ENCODE data around the gene TCAP. TPM values are rescaled to one million over a fixed set of nuclear protein-coding genes. Genes with fewer than 3 reads are reported as not detected.
A peak's percentile ranks its signal among the peaks of the same experiment; 100 is the strongest.

The TCAP gene
- total RNA-seq, 1 experiment from 2014 or later: 0.53 TPM

DNA sequence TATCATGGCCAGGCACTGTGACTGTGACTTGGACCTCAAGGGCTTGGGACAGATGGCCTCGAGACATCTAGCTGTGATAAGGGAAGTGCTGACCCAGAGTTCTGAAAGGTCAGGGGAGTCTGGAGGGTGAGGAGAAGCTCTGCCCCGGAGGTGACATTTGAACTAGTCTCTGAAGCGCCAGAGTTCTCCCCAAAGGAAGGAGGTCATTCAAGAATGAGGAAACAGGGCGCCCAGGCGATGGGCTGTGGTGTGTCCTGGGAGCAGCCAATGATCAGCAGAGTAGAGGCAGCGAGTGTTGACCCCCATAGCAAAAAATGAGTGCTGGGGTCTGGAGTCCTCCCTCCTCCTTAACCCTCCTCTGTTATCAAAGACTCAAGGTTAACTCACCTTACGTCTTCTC lies 23.3 kb upstream of the TCAP start:
- no peak for DNase-seq (ENCODE audit: low read depth, low spot score)
- in situ Hi-C loops (cut with HindIII; ENCODE audit: low pct_unique_long_range_greater_than_20kb, low sequenced_read_pairs): no loop called here

DNA sequence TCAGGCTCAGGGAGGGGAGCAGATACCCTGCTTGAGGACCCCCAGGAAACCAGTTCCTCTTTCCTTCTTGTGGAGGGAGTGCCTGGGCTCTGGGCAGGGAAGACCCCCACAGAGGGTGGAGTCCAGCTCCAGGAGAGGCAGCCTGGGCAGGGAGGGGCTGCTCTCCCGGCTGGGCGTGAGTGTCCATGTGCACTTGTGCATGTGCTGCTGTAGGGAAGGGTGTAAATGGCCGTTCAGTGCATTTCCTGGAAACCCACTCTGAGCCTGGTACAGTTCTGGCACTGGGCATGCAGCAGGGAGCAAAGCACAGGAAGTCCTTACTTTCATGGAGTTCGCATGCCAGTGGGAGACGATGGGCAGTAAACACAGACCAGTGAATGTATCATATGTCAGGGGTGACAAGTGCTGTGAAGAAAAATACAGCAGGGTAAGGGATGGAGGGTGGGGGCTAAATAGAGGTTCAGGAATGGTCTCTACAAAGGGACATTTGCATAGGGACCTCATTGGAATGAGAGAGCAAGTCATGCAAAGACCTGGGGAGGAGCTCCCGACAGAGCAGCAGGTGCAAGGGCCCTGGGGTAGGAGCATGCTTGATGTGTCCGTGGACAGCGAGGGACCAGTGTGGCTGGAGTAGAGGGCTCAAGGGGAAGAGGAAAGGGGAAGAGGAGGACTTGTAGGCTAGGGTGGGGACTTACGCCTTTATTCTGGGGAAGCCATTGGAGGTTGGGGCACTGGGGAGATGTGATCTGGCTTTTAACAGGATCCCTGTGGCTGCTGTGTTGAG lies 22.7 kb upstream of the TCAP start:
- in situ Hi-C loops (cut with HindIII; ENCODE audit: low pct_unique_long_range_greater_than_20kb, low sequenced_read_pairs): no loop called here

DNA sequence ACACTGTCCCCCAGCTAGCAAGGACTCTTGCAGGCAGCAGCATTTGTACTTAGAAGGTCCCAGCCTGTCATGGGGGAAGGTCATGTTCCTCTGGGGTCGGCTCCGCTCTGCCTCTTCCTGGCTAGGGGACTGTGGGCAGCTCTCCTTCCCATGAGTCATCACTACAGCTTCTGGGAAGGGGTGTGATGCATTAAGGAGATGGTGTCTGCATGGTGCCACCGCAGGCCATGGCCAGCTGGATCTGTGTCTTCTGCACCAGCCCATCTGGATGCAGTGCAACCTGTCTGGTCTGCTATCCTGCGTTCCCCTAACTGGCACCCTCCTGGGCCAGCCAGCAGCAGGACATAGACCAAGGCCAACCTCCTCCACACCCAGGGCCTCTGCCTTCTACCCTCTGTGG lies 21.9 kb upstream of the TCAP start:
- in situ Hi-C loops (cut with HindIII; ENCODE audit: low pct_unique_long_range_greater_than_20kb, low sequenced_read_pairs): no loop called here
- no peak for DNase-seq (ENCODE audit: low read depth, low spot score)

More for the DNA sequence above, 22.7 kb upstream of the TCAP start:
- no peak for DNase-seq (ENCODE audit: low read depth, low spot score)

DNA sequence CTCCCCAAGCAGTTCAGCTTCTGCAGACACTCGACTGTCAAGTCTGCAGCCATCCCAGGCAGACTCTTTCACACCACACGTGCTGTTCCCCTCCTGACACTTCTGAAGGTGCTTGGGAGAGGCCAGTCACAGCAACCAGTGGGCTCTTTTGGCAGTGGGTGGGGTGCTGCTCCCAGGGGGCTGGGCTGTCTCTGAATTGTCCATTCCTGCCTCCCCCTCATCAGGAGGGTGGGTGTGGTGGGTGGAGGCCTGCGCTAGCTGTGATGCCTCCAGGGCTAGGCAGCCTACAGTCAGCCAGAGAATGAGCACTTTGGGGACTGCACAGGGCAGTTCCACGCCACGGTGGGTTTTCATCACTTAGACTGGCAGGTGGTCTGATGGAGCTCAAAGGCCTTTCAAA lies 17.9 kb upstream of the TCAP start:
- no peak for DNase-seq (ENCODE audit: low read depth, low spot score)
- in situ Hi-C loops (cut with HindIII; ENCODE audit: low pct_unique_long_range_greater_than_20kb, low sequenced_read_pairs): no loop called here

DNA sequence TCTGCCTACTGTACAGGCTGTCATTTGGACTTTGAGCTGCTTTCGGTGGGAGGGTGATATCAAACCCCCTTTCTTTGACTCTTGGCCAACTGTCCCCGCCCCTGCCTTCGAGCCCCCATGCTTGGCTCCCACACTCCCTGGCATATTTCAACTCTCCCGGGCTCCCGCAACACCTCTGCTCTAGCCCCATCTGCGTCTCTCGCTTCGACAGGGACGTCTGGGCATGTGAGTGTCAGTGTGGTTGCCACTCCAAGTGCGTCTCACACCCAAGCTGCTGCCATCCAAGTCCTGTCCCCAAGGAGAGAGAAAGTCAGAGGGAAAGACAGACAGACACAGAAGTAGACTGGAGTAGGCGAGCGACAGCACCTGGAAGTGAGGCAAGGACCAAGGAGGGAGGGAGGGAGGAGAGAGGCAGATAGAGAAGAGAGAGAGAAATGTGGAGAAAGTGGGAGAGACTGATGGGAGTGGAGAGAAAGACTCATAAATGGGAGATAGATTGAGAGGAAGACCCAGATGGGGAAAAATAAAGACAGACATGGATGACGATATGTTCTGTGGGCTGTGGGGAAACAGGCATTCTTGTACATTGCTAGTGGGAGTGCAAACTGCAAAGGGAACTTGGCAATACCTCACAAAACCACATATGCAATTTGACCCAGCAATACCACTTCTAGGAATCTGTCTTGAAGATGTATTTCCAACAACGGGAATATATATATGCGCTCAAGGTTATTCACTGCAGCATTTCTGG lies 16.4 kb upstream of the TCAP start:
- in situ Hi-C loops (cut with HindIII; ENCODE audit: low pct_unique_long_range_greater_than_20kb, low sequenced_read_pairs): no loop called here
- no peak for DNase-seq (ENCODE audit: low read depth, low spot score)

DNA sequence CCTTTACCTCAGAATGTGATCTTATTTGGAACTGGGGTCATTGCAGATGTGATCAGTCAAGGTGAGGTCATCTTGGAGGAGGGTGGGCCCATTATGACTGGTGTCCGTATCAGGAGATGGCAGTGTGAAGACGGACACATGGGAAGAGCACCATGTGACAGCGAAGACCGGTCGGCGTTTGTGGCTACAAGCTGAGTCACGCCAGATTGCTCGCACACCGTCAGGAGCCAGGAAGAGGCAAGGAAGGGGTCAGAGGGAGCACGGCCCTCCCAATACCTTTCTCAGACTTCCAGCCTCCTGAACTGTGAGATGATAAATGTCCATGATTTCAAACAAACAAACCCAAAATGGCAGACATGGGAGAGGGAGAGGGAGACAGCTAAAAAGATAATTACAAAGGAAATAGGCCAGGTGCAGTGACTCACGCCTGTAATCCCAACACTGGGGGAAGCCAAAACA lies 15.0 kb upstream of the TCAP start:
- DNase-seq (ENCODE audit: low read depth, low spot score): no peak
- in situ Hi-C loops (cut with HindIII; ENCODE audit: low pct_unique_long_range_greater_than_20kb, low sequenced_read_pairs): no loop called here

DNA sequence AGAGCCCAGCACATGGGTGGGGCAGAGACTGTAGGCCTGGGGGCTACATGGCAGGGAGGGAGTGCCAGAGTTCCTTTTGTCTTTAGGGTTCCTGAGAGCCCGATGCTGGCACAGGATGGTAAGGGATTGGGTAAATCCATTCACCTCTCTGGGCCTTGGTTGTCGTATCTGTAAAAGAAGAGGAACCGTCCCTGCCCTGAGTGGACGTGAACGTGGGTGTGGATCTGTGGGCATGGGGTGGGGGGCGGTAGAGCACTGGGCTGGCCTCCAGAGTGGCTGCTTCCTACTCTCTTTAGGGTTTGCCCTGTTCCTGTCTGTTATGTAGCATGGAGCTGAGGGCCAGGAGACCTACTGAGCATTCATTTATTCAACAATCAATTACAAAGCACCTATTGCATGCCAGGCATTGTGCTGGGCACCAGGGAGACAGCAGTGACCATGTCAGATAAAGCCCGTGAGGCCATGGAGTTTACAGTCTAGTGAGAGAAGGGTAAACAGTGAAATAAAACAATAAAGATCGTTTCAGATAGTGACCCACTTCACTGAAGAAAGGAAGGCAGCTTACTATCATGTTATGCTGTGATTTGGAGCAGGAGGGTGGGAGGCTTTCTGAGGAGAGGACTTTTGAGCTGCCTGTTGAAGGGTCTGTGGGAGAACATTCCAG lies 13.1 kb upstream of the TCAP start:
- DNase-seq (ENCODE audit: low read depth, low spot score): no peak
- in situ Hi-C loops (cut with HindIII; ENCODE audit: low pct_unique_long_range_greater_than_20kb, low sequenced_read_pairs): no loop called here

DNA sequence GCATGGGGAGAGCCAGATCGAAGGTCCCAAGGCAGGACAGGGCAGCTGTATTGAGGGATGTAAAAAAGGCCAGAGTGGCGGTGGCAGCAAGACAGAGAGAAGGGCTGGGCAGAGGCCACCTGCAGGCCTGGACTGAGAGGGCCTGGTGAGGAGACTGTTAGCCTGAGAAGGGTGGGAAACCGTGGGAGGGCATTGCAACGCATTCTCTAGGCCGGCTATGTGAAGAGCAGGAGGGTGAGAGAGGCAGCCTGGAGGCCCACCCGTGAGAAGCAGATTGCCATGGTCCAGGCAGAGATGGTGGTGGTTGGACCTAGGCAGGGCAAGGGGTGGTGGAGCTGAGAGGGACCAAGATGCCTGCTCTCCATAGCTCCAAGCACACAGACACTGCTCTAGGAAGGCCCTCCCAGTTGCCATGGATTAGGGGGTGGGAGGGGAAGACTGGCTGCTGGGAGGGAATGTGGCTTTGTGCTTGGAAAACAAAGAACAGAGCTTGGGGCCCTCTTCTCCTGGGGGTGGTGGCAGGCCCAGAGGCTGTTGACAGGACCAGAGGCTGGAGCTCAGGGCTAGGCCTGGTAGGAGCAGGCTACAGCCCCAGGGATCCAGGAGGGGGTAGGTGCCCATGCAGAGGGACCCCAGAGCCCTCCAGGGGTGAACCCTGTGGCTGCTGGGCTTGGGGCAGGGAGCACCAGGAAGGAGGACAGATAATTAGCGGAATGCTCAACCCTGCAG lies 12.4 kb upstream of the TCAP start:
- in situ Hi-C loops (cut with HindIII; ENCODE audit: low pct_unique_long_range_greater_than_20kb, low sequenced_read_pairs): no loop called here
- no peak for DNase-seq (ENCODE audit: low read depth, low spot score)

DNA sequence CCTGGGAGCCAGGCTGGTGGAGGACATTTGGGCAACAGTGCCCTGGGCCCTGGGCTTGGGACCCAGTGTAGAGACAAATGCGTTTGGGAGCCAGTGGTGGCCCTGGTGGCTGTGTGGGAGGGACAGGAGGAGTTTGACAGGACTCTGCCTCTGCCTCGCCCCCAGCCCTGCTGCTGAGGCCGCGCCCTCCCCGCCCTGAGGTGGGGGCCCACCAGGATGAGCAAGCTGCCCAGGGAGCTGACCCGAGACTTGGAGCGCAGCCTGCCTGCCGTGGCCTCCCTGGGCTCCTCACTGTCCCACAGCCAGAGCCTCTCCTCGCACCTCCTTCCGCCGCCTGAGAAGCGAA lies 11.9 kb upstream of the TCAP start:
- in situ Hi-C loops (cut with HindIII; ENCODE audit: low pct_unique_long_range_greater_than_20kb, low sequenced_read_pairs): no loop called here
- DNase-seq (ENCODE audit: low read depth, low spot score): no peak

DNA sequence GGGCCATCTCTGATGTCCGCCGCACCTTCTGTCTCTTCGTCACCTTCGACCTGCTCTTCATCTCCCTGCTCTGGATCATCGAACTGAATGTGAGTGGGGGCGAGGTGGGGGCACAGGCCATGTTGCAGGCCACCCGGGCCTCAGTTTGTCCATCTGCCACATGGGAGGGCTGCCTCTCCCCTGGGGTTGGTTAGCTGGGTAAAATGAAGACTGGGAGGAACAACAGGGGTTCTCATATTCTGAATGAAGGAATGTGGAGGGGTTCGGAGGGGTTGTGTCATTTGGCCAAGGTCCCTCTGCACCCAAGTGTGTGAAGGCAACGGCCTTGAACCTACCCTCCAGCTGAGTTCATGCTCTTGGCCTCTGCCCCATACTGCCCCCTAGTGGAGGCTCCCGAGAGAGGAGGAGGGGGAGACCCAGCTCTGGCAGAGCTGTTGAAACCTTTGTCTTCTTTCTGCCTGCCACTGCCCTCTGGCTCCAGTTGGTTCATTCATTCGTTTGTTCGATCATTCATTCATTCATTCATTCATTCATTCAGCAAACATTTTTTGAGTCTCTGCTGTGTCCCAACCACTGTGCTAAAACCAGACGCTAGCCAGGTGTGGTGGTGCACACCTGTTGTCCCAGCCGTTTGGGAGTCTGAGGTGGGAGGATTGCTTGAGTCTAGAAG lies 11.4 kb upstream of the TCAP start:
- DNase-seq (ENCODE audit: low read depth, low spot score): peak; percentile 81

DNA sequence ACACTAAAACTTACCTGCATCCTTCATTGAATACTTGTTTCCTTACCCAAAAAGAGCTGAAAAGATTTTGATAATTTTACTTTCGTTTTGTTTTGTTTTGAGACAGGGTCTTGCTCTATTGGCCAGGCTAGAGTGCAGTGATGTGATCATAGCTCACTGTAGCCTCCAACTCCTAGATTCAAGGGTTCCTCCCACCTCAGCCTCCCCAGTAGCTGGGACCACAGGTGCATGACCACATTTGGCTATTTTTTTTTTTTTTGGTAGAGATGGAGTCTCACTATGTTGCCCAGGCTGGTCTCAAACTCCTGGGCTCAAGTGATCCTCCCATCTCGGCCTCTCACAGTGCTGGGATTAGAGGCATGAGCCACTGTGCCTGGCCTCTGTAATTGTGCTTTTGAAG lies 10.0 kb upstream of the TCAP start:
- DNase-seq (ENCODE audit: low read depth, low spot score): no peak
- in situ Hi-C loops (cut with HindIII; ENCODE audit: low pct_unique_long_range_greater_than_20kb, low sequenced_read_pairs): no loop called here

More for the DNA sequence above, 11.4 kb upstream of the TCAP start:
- in situ Hi-C loops (cut with HindIII; ENCODE audit: low pct_unique_long_range_greater_than_20kb, low sequenced_read_pairs): no loop called here

DNA sequence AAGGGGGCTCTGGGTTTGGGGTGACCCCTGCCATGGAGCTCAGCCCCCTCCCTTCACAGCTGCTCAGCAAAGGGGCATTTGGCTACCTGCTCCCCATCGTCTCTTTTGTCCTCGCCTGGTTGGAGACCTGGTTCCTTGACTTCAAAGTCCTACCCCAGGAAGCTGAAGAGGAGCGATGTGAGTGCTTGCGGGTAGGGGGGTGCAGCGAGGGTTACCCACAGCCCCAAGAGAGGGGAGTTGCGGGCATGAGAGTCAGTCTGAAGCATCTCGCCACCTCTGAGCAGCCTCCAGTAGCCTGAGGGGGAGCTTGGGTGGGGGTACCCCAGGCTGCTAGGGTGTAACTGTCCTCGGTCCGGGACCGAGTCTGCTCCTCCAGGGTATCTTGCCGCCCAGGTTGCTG lies 6.8 kb upstream of the TCAP start:
- no peak for DNase-seq (ENCODE audit: low read depth, low spot score)

DNA sequence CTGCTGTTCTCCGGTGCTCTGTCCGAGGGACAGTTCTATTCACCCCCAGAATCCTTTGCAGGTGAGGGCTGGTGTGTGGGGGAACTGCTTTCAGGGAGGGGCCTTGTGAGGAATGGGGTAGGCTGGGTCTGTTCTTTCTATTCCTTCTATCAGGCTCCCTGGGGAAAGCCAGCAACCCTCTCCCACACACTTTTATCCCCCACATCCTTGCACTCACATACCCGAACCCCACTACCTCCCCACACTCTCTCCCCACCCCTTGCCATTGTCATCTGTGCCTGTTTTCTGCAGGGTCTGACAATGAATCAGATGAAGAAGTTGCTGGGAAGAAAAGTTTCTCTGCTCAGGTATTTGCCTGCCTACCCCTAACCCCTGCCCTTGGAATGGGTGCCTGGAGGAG lies 6.4 kb upstream of the TCAP start:
- in situ Hi-C loops (cut with HindIII; ENCODE audit: low pct_unique_long_range_greater_than_20kb, low sequenced_read_pairs): no loop called here
- no peak for DNase-seq (ENCODE audit: low read depth, low spot score)

More for the DNA sequence above, 6.8 kb upstream of the TCAP start:
- in situ Hi-C loops (cut with HindIII; ENCODE audit: low pct_unique_long_range_greater_than_20kb, low sequenced_read_pairs): no loop called here

DNA sequence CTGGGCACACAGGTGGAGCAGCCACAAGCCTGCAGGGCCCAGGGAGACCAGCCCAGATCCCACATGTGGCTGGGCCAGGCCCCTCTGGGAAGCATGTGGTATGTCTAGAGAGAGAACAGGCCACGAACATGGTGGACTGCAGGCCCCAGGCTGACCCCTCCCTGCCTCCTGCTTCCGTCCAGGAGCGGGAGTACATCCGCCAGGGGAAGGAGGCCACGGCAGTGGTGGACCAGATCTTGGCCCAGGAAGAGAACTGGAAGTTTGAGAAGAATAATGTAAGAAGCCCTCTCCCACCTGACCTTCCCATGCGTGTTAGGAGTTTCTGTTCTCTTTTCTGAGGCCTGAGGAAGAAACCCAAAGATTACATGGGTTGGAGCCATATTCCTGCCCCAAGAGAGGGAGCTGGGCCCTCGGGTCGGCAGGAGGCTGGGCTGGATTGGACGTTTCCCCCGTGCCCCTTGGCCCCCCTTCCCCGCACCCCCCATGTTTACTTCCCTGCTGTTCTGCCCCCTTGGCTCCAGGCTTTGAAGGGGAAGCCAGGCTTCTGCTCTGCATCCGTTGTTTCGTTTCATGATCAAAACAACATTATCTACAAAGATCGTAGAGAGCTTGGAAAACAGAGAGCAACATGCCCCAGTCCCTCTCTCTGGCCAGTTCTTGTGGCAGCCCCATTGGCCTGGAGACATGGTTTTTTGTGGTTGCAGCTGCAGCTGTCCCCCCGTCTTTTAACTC lies 5.7 kb upstream of the TCAP start:
- in situ Hi-C loops (cut with HindIII; ENCODE audit: low pct_unique_long_range_greater_than_20kb, low sequenced_read_pairs): no loop called here
- DNase-seq (ENCODE audit: low read depth, low spot score): no peak

DNA sequence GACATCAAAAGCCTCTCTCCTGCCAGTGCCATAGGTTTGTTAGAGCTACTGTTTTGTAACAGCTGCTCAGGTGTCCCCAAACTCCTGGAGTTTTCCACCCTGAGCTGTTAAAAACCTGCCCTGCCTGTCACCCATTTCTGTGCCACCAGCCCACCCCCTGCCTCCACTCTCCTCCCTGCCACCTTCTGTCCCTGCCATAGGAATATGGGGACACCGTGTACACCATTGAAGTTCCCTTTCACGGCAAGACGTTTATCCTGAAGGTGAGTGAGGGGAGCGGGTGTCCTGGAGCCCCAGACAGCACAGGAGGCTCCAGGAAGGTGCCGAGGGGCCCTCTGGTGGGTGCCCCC lies 5.2 kb upstream of the TCAP start:
- no peak for DNase-seq (ENCODE audit: low read depth, low spot score)
- in situ Hi-C loops (cut with HindIII; ENCODE audit: low pct_unique_long_range_greater_than_20kb, low sequenced_read_pairs): no loop called here

DNA sequence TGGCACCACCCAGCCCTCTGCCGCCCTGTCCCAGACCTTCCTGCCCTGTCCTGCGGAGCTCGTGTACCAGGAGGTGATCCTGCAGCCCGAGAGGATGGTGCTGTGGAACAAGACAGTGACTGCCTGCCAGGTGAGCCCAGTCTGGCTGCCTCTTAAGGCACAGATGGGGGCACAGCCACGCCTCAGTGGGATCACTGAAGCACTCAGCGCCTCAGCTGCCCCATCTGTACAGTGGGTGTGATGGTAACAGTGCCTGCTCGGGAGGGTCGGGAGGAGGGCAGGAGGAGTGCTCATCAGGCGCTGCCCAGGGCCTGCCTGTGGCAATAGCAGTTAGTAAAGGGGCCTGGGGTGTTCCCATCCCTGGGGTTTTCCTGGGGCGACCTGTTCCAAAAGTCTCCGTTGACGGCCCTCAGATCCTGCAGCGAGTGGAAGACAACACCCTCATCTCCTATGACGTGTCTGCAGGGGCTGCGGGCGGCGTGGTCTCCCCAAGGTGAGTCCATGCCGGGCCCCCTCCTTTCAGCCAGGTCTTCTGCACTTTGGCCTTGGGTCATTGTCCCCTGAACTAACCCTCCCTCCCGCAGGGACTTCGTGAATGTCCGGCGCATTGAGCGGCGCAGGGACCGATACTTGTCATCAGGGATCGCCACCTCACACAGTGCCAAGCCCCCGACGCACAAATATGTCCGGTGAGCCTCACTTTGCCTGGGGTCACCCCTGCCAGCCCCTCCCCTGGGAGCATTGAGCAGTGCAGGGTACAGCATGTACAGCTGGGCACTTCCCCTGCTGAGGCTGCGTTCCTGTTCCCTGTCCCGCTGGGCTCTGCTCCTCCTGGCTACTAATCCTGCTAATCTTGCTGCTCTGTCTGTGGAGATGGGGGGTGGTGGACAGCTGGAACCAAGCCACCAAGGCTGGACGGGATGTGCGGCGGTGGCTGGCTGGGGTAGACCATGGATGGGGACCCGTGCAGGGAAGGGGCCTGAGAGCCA lies 4.5 kb upstream of the TCAP start:
- no peak for DNase-seq (ENCODE audit: low read depth, low spot score)
- in situ Hi-C loops (cut with HindIII; ENCODE audit: low pct_unique_long_range_greater_than_20kb, low sequenced_read_pairs): no loop called here
